GM20000 (cell line): ENCODE measurements around the gene TERT.

Experiments
- DNase-seq: peaks from one replicate; pipeline ENCODE4 v3.0.0; 2012; ENCODE audit warnings: low spot score
- TF ChIP-seq, protein P1 (sequence below): IDR thresholded peaks from 2 replicates; pipeline ENCODE4 v1.5.1; 2012; ENCODE audit warnings: mild to moderate bottlenecking, control low read depth; ENCODE audit errors: extremely low read depth, missing control alignments

Gene TERT

DNA sequence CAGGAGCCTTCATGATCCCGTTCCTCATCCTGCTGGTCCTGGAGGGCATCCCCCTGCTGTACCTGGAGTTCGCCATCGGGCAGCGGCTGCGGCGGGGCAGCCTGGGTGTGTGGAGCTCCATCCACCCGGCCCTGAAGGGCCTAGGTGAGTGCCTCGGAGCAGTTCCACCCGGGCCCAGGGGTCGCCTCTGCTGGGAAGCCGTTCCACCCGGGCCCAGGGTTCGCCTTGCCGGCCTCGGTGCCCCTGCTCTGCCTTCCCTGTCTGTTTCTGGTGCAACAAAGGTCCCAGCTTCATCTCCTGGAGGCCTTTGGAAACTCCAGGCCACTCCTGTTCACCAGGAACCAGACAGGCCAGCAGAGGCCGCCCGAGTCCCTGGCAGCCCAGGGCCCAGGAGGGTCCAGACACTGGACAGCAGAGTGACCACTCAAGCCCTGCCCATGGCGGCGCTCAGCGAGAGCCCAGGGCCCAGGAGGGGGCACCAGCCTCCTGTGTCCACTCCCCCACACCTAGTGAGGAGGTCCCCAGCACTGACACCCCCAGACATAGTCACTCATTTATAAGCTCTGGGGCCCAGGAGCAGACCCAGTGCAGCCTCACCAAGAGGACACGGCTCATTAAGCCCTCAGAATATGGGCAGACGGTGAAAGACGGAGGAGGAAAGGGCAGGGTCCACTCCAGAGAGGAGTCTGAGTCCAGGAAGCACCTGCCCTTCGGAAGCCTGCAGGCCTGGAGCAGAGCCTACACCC, 86.0 kb downstream of the TERT start:
- DNase-seq, result no peak
- TF ChIP-seq, protein P1, sequence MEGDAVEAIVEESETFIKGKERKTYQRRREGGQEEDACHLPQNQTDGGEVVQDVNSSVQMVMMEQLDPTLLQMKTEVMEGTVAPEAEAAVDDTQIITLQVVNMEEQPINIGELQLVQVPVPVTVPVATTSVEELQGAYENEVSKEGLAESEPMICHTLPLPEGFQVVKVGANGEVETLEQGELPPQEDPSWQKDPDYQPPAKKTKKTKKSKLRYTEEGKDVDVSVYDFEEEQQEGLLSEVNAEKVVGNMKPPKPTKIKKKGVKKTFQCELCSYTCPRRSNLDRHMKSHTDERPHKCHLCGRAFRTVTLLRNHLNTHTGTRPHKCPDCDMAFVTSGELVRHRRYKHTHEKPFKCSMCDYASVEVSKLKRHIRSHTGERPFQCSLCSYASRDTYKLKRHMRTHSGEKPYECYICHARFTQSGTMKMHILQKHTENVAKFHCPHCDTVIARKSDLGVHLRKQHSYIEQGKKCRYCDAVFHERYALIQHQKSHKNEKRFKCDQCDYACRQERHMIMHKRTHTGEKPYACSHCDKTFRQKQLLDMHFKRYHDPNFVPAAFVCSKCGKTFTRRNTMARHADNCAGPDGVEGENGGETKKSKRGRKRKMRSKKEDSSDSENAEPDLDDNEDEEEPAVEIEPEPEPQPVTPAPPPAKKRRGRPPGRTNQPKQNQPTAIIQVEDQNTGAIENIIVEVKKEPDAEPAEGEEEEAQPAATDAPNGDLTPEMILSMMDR, result no peak

DNA sequence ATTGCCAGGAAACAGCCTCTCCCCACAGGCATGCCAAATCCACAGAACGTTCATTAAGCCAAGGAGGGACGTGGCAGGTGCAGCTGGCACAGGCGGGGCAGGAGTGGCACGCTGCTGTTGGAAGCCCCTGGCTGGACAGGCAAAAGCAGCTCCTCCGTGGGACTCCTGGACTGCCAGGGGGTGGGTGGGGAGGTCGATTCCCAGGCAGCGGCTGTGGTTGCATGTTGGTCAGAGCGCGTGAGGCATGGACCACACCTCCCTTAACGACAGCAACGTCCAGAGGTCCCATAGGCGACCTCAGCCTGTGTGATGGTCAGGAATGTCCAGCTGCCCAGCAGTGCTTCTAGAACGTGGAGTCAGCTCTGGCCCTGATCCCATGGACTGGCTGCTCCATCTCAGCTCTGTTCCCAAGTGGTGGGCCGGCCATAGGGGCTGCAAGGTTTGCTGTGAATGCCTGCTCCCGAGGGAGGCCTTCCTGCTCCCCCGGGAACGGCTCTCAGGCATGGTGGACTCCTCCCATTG, 86.6 kb downstream of the TERT start:
- TF ChIP-seq, protein P1, result no peak
- DNase-seq, result no peak

DNA sequence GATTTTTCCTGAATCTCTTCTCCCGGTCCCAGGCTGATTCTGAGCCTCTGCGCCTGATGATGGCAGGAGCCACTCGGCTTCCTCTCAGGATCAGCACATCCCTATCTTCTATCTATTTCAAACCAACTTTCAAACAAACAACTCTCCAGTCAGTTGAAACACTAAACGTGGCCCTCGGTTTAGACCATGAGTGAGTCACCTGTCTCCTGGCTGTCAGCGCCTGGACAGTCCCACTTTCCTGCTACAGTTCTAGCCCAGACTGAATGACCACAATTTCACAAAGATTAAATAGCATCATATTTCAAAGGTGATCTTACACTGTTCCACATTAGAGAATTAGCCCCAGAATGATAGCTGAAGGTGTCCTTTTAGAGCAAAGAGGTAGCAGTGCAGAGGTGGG, 87.3 kb downstream of the TERT start:
- TF ChIP-seq, protein P1, result no peak

DNA sequence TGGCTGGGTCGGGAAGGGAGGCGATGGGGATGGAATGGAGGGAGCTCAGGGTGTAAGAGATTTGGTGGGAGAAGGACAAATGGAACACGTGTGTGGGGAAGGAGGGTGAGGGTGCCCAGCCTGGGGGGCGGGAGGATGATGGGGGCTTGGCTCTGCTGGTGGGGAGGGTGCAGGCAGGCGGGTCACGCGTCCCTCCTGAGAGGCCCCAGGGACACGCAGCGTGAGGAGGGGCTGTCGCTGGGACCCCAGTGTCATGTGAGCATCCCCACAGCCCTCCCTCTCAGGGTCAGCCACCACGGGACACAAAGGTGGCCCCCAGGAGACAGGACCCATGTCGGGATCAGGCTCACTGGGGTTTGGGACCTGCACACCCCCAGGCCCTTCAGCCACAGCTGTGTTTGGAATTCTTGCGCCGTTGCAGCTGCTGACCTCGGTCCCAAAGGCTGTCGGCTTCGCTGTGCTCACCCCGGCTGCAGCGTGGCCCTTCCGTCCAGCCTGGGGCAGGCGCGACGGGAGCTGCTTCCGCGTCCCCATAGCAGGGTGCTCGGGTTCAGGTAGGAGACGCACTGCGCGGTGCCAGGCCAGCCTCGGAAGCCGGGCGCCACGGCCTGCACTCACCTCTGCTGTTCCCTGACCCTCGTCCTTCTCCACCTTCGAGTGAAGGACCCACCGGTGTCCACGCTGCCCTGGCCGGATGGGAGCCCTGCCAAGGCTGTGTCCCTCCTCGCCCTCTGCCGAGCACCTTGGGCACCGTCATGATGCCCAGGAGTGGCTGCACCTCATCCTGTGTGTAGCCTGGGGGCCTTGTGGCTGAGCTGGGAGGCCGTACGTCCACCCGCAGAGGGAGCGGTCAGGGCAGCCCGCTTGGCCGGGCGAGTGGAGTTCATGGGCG, 88.1 kb downstream of the TERT start:
- TF ChIP-seq, protein P1, result no peak
- no peak for DNase-seq

More for the DNA sequence above, 87.3 kb downstream of the TERT start:
- DNase-seq, result no peak

DNA sequence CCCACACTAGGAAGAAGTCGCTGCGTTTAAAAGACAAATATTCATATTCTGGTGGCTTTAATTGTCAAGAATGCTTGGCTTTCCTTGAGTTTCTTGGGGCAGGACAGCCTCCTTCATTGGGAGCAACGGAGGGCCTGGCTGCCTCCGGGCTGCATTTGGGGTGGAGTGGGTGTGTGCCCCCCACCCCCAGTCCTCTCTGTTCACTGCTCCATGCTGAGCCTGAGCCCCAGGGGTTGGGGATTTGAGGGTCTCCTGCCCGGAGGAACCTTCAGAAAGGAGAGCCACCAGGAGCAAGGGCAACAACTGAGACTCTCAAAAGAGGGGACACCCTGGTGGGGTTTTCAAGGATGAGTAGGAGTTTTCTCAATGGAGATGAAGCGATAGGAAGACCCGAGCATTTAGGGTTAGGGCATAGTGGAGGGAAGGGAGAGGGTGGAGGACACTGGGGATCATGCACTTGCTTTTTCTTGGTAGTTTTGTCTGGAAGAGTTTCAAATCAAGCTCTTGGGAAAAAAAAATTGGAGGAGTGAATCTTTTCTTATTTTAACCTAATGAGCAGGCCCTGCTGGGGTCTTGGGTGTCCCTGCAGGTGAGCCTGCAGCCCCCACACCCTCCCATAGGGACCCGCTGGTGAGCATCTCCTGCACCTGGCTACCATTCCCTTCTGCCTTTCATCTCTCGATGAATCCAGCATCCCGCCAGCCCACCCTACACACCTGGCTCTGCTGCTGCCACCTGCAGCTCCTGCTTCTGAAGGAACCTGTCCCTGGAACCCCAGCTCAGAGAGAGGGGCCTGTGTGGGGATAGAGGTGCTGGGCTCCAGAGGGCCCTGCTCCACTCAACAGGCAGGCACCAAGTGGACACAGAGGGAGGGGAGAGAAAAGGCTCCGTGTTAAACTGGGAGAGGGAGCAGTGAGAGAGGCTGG, 89.3 kb downstream of the TERT start:
- no peak for DNase-seq
- TF ChIP-seq, protein P1, result no peak

DNA sequence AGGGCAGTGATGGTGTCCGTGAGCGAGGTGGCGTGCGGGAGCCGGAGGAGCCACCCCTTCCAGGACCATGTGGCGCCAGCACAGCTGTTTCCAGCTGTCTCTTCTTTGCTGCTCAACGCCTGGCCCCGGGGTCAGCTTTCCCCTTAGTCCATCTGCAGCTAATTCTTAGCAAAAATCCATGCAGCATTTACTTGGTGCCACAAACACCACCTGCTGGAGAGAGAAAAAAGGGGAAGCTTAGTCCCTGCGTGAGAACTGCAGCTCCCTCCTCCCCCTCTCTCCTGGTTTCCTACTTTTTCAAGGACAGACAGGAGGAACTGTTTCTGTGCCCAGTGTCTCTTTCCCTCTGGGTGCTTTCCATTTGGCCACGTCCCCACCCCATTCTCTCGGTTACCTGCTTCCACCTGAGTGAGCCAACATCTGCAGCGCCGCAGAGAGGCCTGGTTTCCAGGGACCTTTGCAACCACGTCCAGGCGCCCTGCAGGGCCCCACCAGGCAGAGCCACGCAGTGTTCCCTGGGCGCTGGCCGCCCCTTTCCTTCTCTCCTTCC, 90.1 kb downstream of the TERT start:
- DNase-seq, result no peak
- TF ChIP-seq, protein P1, result no peak
